Osteoblast (primary cell): ENCODE measurements around the gene ZNF124. TPM values are rescaled to one million over a fixed set of nuclear protein-coding genes. Genes with fewer than 3 reads are reported as not detected.
A peak's percentile ranks its signal among the peaks of the same experiment; 100 is the strongest.

ENCODE experiments used
- DNase-seq: peaks from one replicate; pipeline ENCODE4 v3.0.0; 2011; ENCODE audit warnings: low spot score, mixed read lengths; ENCODE audit not compliant: insufficient read length; ENCODE audit errors: missing footprints
- H2AFZ ChIP-seq: 2 replicates; pipeline ENCODE4 v1.6.0; 2011; ENCODE audit warnings: mild to moderate bottlenecking, low read length
- H3K27ac ChIP-seq: 2 replicates; pipeline ENCODE4 v1.5.1; 2011; ENCODE audit warnings: mild to moderate bottlenecking, low read depth, low read length, moderate library complexity
- H3K27me3 ChIP-seq: 2 replicates; pipeline ENCODE4 v1.6.0; 2012; ENCODE audit warnings: mild to moderate bottlenecking, control low read depth, inconsistent platforms, low read length, moderate library complexity; ENCODE audit not compliant: insufficient read depth
- H3K36me3 ChIP-seq: 2 replicates; pipeline ENCODE4 v1.5.1; 2011; ENCODE audit warnings: mild to moderate bottlenecking, low read length, control low read depth, moderate library complexity; ENCODE audit not compliant: insufficient read depth
- H3K4me1 ChIP-seq: 2 replicates; pipeline ENCODE4 v1.5.1; 2011; ENCODE audit warnings: mild to moderate bottlenecking, low read length, control low read depth, moderate library complexity; ENCODE audit not compliant: insufficient read depth
- H3K4me2 ChIP-seq: 2 replicates; pipeline ENCODE4 v1.6.0; 2011; ENCODE audit warnings: mild to moderate bottlenecking, low read length; ENCODE audit not compliant: insufficient read depth
- H3K4me3 ChIP-seq: fragments of 200-600 bp; sonication (generic); 3 replicates; pipeline ENCODE4 v1.5.1; 2012; ENCODE audit warnings: mild to moderate bottlenecking, low read length, inconsistent platforms; ENCODE audit not compliant: insufficient read depth
- H3K79me2 ChIP-seq: 2 replicates; pipeline ENCODE4 v1.6.0; 2012; ENCODE audit warnings: mild to moderate bottlenecking, low read length, control low read depth, inconsistent platforms; ENCODE audit not compliant: insufficient read depth
- H3K9me3 ChIP-seq: 2 replicates; pipeline ENCODE4 v1.5.1; 2011; ENCODE audit warnings: low read depth, low read length, control low read depth
- H4K20me1 ChIP-seq: 2 replicates; pipeline ENCODE4 v1.6.0; 2012; ENCODE audit warnings: mild to moderate bottlenecking, low read length, control low read depth; ENCODE audit not compliant: insufficient read depth
- CTCF ChIP-seq: IDR thresholded peaks from 2 replicates; pipeline ENCODE4 v1.5.1; 2011; ENCODE audit warnings: mild to moderate bottlenecking, low read depth, low read length, moderate library complexity; ENCODE audit errors: extremely low read depth
- total RNA-seq: library from RNA; depleted of rRNA; stranded (reverse); fragments of >200 nt; gene quantifications from 2 replicates; pipeline ENCODE4 v1.2.3, GENCODE V29; 2012

Gene ZNF124
- total RNA-seq, 1 donor, result 36.9 TPM

GRCh38 chr1:247212627-247213617 lies 41.1 kb upstream of the ZNF124 start:
- DNase-seq, result peak; percentile 71
- peaks cover 2% of the 10 kb centered on the region for H4K20me1 ChIP-seq
- H3K27ac ChIP-seq, result no peak overlapping the region
- H3K79me2 ChIP-seq, result peaks cover 27% of the 10 kb centered on the region
- peaks cover 4% of the 10 kb centered on the region for H3K36me3 ChIP-seq
- no peak overlapping the region for H3K4me3 ChIP-seq
- H3K27me3 ChIP-seq, result no peaks in the 10 kb centered on the region
- H2AFZ ChIP-seq, result no peak overlapping the region
- H3K4me2 ChIP-seq, result no peak overlapping the region
- peaks cover 12% of the 10 kb centered on the region for H3K4me1 ChIP-seq
- TF ChIP-seq CTCF, result no peak
- H3K9me3 ChIP-seq, result no peaks in the 10 kb centered on the region

GRCh38 chr1:247212012-247212411 lies 40.2 kb upstream of the ZNF124 start:
- no peaks in the 10 kb centered on the region for H3K9me3 ChIP-seq
- no peak overlapping the region for H3K4me3 ChIP-seq
- no peak for TF ChIP-seq CTCF
- DNase-seq, result no peak
- peaks cover 36% of the 10 kb centered on the region for H3K79me2 ChIP-seq
- no peak overlapping the region for H3K27ac ChIP-seq
- no peak overlapping the region for H3K4me2 ChIP-seq
- H3K27me3 ChIP-seq, result no peaks in the 10 kb centered on the region
- peaks cover 6% of the 10 kb centered on the region for H4K20me1 ChIP-seq
- H3K36me3 ChIP-seq, result peaks cover 6% of the 10 kb centered on the region
- peaks cover 12% of the 10 kb centered on the region for H3K4me1 ChIP-seq
- no peak overlapping the region for H2AFZ ChIP-seq

GRCh38 chr1:247211339-247211738 lies 39.5 kb upstream of the ZNF124 start:
- TF ChIP-seq CTCF, result no peak
- Histone ChIP-seq H3K27ac (no peak overlapping the region), H2AFZ (peak overlapping the region; percentile 4), H3K9me3 (no peaks in the 10 kb centered on the region), H3K79me2 (peaks cover 41% of the 10 kb centered on the region), H3K4me1 (peaks cover 12% of the 10 kb centered on the region), H3K4me2 (no peak overlapping the region), H3K27me3 (no peaks in the 10 kb centered on the region), H3K36me3 (peaks cover 6% of the 10 kb centered on the region), H3K4me3 (no peak overlapping the region), H4K20me1 (peaks cover 6% of the 10 kb centered on the region)
- no peak for DNase-seq
